ENCODE data around the gene MANF. TPM values are rescaled to one million over a fixed set of nuclear protein-coding genes. Genes with fewer than 3 reads are reported as not detected.

Gene MANF
- total RNA-seq, 4 donors from 2014 or later = 16.2 to 34.6 (median 24.9) TPM

DNA sequence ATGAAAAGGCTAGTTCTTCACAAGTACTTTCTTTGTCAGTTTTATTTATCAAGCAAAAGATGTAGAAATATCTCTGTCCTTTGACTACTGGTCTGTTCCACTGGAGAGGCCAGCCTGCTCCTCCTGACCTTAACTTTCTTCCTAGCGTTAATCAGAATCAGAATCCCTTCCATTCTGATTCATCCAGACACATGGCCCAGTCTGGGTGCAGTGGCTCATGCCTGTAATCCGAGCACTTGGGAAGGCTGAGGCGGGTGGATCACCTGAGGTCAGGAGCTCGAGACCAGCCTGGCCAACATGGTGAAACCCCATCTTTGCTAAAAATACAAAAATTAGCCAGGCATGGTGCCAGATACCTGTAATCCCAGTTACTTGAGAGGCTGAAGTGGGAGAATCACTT lies 32.0 kb upstream of the MANF start:
- Histone ChIP-seq H3K4me3 (no peak overlapping the region), H3K27me3 (no peaks in the 10 kb centered on the region), H3K4me1 (no peaks in the 10 kb centered on the region), H3K9me3 (no peaks in the 10 kb centered on the region), H3K27ac (replicated peaks in 1 of 4) (no peak overlapping the region), H3K36me3 (peaks cover 0 to 41% (median 7%) of the 10 kb centered on the region in 4 donors)
- intact Hi-C loops (cut with DNase I) = no loop called here
- no peak for DNase-seq (ENCODE audit: extremely low spot score)
- TF ChIP-seq, protein P1, sequence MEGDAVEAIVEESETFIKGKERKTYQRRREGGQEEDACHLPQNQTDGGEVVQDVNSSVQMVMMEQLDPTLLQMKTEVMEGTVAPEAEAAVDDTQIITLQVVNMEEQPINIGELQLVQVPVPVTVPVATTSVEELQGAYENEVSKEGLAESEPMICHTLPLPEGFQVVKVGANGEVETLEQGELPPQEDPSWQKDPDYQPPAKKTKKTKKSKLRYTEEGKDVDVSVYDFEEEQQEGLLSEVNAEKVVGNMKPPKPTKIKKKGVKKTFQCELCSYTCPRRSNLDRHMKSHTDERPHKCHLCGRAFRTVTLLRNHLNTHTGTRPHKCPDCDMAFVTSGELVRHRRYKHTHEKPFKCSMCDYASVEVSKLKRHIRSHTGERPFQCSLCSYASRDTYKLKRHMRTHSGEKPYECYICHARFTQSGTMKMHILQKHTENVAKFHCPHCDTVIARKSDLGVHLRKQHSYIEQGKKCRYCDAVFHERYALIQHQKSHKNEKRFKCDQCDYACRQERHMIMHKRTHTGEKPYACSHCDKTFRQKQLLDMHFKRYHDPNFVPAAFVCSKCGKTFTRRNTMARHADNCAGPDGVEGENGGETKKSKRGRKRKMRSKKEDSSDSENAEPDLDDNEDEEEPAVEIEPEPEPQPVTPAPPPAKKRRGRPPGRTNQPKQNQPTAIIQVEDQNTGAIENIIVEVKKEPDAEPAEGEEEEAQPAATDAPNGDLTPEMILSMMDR (IDR thresholded peaks at IDR 0.05) = no peak
- TF ChIP-seq POLR2AphosphoS5 (IDR thresholded peaks at IDR 0.05) = no peak
- 89% methylated on average over 4 of the region's 4 CpGs for WGBS

DNA sequence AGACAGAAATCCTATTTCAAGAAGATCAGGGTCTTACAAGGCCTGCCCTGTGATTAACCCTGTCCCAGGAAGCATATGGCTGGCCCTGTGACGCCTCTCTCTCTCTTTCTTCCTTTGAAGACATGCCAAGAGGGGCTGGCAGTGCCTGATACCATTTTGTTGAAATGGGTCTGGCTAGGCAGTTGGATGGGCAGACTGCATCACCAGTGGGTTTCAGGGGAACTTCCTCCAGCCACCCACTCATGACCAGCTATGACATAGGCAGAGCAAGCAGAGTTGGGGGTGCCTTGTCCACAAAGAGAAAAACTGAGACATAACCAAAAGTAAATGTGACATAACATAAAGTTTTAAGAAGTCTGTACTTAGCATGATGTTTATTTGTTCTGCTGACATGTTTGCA lies 31.4 kb upstream of the MANF start:
- WGBS = 70% methylated on average over 1 of the region's 1 CpG
- H3K36me3 ChIP-seq = peaks cover 0 to 46% (median 7%) of the 10 kb centered on the region in 4 donors
- H3K27ac ChIP-seq (replicated peaks in 1 of 4) = no peak overlapping the region
- no peaks in the 10 kb centered on the region for H3K27me3 ChIP-seq
- no peak for DNase-seq (ENCODE audit: extremely low spot score)
- TF ChIP-seq POLR2A (IDR thresholded peaks at IDR 0.05; ENCODE audit: low read depth) (no peak), POLR2AphosphoS5 (IDR thresholded peaks at IDR 0.05) (no peak), EP300 (IDR thresholded peaks at IDR 0.05) (no peak)
- TF ChIP-seq, protein P1 (IDR thresholded peaks at IDR 0.05) = no peak
- intact Hi-C loops (cut with DNase I) = no loop called here
- H3K4me3 ChIP-seq = no peak overlapping the region
- no peaks in the 10 kb centered on the region for H3K9me3 ChIP-seq
- H3K4me1 ChIP-seq = no peaks in the 10 kb centered on the region

DNA sequence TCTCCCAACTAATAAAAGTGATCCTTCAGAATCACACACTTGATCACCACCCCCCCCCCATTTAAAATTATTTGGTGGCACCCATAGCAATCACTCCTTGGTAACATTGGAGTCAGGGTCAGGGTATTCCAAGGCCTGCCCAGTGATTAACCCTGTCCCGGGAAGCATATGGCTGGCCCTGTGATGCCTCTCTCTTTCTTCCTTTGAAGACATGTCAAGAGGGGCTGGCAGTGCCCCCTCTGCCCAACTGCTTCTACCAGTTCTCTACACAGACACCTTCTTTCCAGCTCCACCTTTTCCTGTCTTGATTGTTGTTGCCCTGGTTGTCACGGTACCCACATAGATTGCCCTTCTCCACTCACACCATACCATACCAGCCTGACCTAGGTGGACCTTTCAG lies 30.9 kb upstream of the MANF start:
- Histone ChIP-seq H3K9me3 (no peaks in the 10 kb centered on the region), H3K36me3 (peaks cover 0 to 51% (median 7%) of the 10 kb centered on the region in 4 donors), H3K4me1 (no peaks in the 10 kb centered on the region), H3K27ac (replicated peaks in 1 of 4) (no peak overlapping the region), H3K27me3 (no peaks in the 10 kb centered on the region), H3K4me3 (no peak overlapping the region)
- intact Hi-C loops (cut with DNase I) = no loop called here
- no peak for DNase-seq (ENCODE audit: extremely low spot score)
- 96% methylated on average over 2 of the region's 2 CpGs for WGBS
- TF ChIP-seq POLR2AphosphoS5 (IDR thresholded peaks at IDR 0.05) (no peak), EP300 (IDR thresholded peaks at IDR 0.05) (no peak), POLR2A (IDR thresholded peaks at IDR 0.05; ENCODE audit: low read depth) (no peak)
- TF ChIP-seq, protein P1 (IDR thresholded peaks at IDR 0.05) = no peak

DNA sequence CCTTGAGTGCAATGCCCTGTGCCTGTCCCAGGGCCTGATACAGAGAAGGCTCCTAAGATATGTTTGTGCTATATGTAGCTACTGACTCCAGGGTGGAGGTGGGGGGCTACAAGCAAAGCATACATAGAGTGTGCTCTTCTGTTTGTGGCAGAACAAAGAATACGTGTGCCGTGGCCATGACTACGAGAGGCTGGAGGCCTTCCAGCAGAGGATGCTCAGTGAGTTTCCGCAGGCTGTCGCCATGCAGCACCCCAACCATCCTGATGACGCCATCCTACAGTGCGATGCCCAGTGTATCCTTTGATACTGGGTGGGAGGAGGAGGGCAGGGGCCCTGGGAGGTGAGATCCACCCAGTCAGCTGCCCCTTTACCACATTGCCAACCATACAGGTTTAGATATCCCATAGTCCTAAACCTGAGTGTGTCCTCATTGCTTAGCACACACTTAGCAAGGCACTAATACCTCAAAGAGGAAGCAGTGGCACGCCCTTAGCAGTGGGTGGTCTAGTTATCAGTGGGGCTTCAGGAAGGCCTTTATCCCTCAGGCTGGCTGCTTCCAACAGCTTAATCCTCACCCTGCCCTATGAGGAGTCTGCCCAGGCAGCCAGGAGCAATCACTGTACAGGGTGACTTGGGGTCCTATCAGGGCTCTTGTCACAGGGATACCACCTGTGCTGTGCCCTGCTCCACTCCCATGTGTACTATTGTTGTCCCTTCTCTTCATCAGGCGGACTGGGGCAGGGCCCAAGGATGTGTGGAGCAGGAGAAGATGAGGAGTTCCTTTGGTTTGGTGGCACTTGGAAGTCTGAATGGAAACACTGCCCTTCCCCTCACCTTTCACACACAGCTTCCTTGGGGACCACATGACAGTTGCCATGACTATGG lies 30.1 kb upstream of the MANF start:
- DNase-seq (ENCODE audit: extremely low spot score) = no peak
- Histone ChIP-seq H3K36me3 (peaks cover 0 to 50% (median 10%) of the 10 kb centered on the region in 4 donors), H3K4me3 (no peak overlapping the region), H3K4me1 (no peaks in the 10 kb centered on the region), H3K9me3 (no peaks in the 10 kb centered on the region), H3K27ac (replicated peaks in 1 of 4) (no peak overlapping the region), H3K27me3 (no peaks in the 10 kb centered on the region)
- intact Hi-C loops (cut with DNase I) = no loop called here
- TF ChIP-seq, protein P1 (IDR thresholded peaks at IDR 0.05) = no peak
- TF ChIP-seq POLR2AphosphoS5 (IDR thresholded peaks at IDR 0.05) = no peak
- no peak for TF ChIP-seq EP300 (IDR thresholded peaks at IDR 0.05)
- TF ChIP-seq POLR2A (IDR thresholded peaks at IDR 0.05; ENCODE audit: low read depth) = no peak
- 99% methylated on average over 8 of the region's 9 CpGs for WGBS
